ENCODE data around the gene AP3S2. TPM values are rescaled to one million over a fixed set of nuclear protein-coding genes. Genes with fewer than 3 reads are reported as not detected.

The AP3S2 gene
- total RNA-seq, 1 experiment from 2014 or later, result 23.3 TPM

- no peak for DNase-seq (ENCODE audit: low read depth, low spot score)
These were observed 18.4 kb upstream of the AP3S2 start for GRCh38 chr15:89912145-89912673.

More at GRCh38 chr15:89912145-89912673, 18.4 kb upstream of the AP3S2 start:
- TF ChIP-seq ELF1 (IDR thresholded peaks at IDR 0.05; ENCODE audit: borderline replicate concordance, low read depth), result no peak
- no peak for TF ChIP-seq SIN3A (IDR thresholded peaks at IDR 0.05; ENCODE audit: low read depth)
- peak; percentile 17 for TF ChIP-seq YY1 (IDR thresholded peaks at IDR 0.05; ENCODE audit: extremely low read depth, insufficient replicate concordance, low read depth, low read length)
- TF ChIP-seq POLR2AphosphoS5 (IDR thresholded peaks at IDR 0.05; ENCODE audit: low read depth, low read length), result 0 out of 2 replicates have a peak, but pooled peaks have one; percentile 12
- TF ChIP-seq EGR1 (IDR thresholded peaks at IDR 0.05; ENCODE audit: low read depth), result no peak
- TF ChIP-seq MAX (IDR thresholded peaks at IDR 0.05), result peak; percentile 49; the same call in 1 of the 2 replicates
- no peak for TF ChIP-seq CEBPB (IDR thresholded peaks at IDR 0.05; ENCODE audit: low read depth)
- TF ChIP-seq CTCF (IDR thresholded peaks at IDR 0.05 in 2 of 3, conservative IDR thresholded peaks at IDR 0.05 in 1 of 3; ENCODE audit: borderline replicate concordance in 1 of 3, insufficient read depth in 1 of 3, low read depth in 2 of 3, low read length in 2 of 3), result no peak
- TF ChIP-seq POLR2A (IDR thresholded peaks at IDR 0.05; ENCODE audit: borderline replicate concordance, extremely low read depth, insufficient read depth, insufficient read length), result no peak
- no peak for TF ChIP-seq ZBTB33 (IDR thresholded peaks at IDR 0.05; ENCODE audit: extremely low read depth, insufficient replicate concordance, low read length)
- H3K9me3 ChIP-seq (ENCODE audit: control insufficient read depth in 1 of 2, insufficient read depth in 1 of 2, low read depth in 1 of 2, low read length in 2 of 2), result no peaks in the 10 kb centered on the region
- H3K27me3 ChIP-seq (ENCODE audit: insufficient read depth, low read length), result no peaks in the 10 kb centered on the region
- no TSS peak for BruUV-seq (replicated peaks)
- peak overlapping the region; percentile 8 for H2AFZ ChIP-seq (ENCODE audit: low read depth, low read length, poor library complexity, severe bottlenecking)
- H3K36me3 ChIP-seq (ENCODE audit: control insufficient read depth in 1 of 2, insufficient read depth in 2 of 2, low read length in 2 of 2), result no peaks in the 10 kb centered on the region
- peak overlapping the region; percentile 95 for H3K4me2 ChIP-seq (ENCODE audit: low read length)
- peak overlapping the region; percentile 63 to 77 for H3K4me3 ChIP-seq (replicated peaks in 1 of 2; ENCODE audit: low read depth in 1 of 2, low read length in 2 of 2)
- POLR2A ChIA-PET, result interaction anchor here (1.0 to 1.5 kb wide), 2 partner anchors 18 to 21 kb away, joined by 3 to 4 read pairs; partner anchors contain the start of gene AP3S2
- H3K4me1 ChIP-seq (ENCODE audit: control insufficient read depth in 1 of 2, insufficient read depth in 2 of 2, low read length in 2 of 2), result peaks cover 21 to 44% of the 10 kb centered on the region in 2 experiments
- H4K20me1 ChIP-seq (ENCODE audit: insufficient read depth), result no peaks in the 10 kb centered on the region
- CTCF ChIA-PET, result interaction anchor here (1.3 to 2.6 kb wide), 2 partner anchors 14 to 37 kb away, joined by 3 to 12 read pairs; no protein-coding TSS in a partner anchor
- H3K27ac ChIP-seq (ENCODE audit: low read depth, low read length), result peak overlapping the region; percentile 74
- no peaks in the 10 kb centered on the region for H3K79me2 ChIP-seq (ENCODE audit: insufficient read depth, low read length)
- RAD21 ChIA-PET (ENCODE audit: low non-redundant PET in 1 of 2, low total read pairs in 2 of 2, uncharacterized antibody in 2 of 2, unreplicated experiment in 2 of 2), result interaction anchor here in 1 of 2 experiments (1.1 kb wide), 1 partner anchor 14 kb away, joined by 3 read pairs; no protein-coding TSS in a partner anchor
- no peaks in the 10 kb centered on the region for H3K9me2 ChIP-seq (ENCODE audit: insufficient read depth)
- intact Hi-C loops (cut with micrococcal nuclease), result loop anchor here (5.0 kb wide), 2 partner anchors 60 to 175 kb away; no protein-coding TSS in a partner anchor
- H3K9ac ChIP-seq (ENCODE audit: low read length), result peak overlapping the region; percentile 82
- peak; percentile 65 for ATAC-seq
